Nephron (organoid): ENCODE results near the gene APBA1.

Experiments used
- H3K27ac Mint-ChIP-seq, 3 experiments: 2 replicates each; pipeline ENCODE4 v1.8.0; 2020; ENCODE audit warnings: mixed read lengths in 3 of 3, mild to moderate bottlenecking in 2 of 3, moderate library complexity in 1 of 3
- H3K27me3 Mint-ChIP-seq: 2 replicates; pipeline ENCODE4 v1.8.0; 2021; ENCODE audit warnings: low read depth, mild to moderate bottlenecking, moderate library complexity, mixed read lengths
- H3K36me3 Mint-ChIP-seq: 2 replicates; pipeline ENCODE4 v1.8.0; 2020; ENCODE audit warnings: low read depth, mixed read lengths
- H3K4me1 Mint-ChIP-seq: 2 replicates; pipeline ENCODE4 v1.8.0; 2020; ENCODE audit warnings: mixed read lengths
- H3K4me3 Mint-ChIP-seq, 3 experiments: 2 replicates each; pipeline ENCODE4 v1.8.0; 2020; ENCODE audit warnings: mild to moderate bottlenecking in 3 of 3, mixed read lengths in 3 of 3, moderate library complexity in 2 of 3
- H3K9me3 Mint-ChIP-seq: 2 replicates; pipeline ENCODE4 v1.8.0; 2020; ENCODE audit warnings: mixed read lengths
- CTCF ChIP-seq, 3 experiments: fragments of 200-600 bp; sonication (generic); IDR thresholded peaks; one replicate each; pipeline ENCODE4 v1.5.0; 2021; ENCODE audit warnings: antibody characterized with exemption in 3 of 3; ENCODE audit not compliant: unreplicated experiment in 3 of 3

The APBA1 gene

GRCh38 chr9:69500896-69501295 lies 171.3 kb downstream of the APBA1 start:
- H3K36me3 Mint-ChIP-seq = no peaks in the 10 kb centered on the region
- H3K4me1 Mint-ChIP-seq = peaks cover 10% of the 10 kb centered on the region
- H3K27me3 Mint-ChIP-seq = no peaks in the 10 kb centered on the region
- no peaks in the 10 kb centered on the region for H3K9me3 Mint-ChIP-seq
- no peak for TF ChIP-seq CTCF (IDR thresholded peaks at IDR 0.05; ENCODE audit: unreplicated experiment in 3 of 3)
- H3K4me3 Mint-ChIP-seq = no peak overlapping the region
- H3K27ac Mint-ChIP-seq = peak overlapping the region in 1 of 3 experiments; percentile 33

DNA sequence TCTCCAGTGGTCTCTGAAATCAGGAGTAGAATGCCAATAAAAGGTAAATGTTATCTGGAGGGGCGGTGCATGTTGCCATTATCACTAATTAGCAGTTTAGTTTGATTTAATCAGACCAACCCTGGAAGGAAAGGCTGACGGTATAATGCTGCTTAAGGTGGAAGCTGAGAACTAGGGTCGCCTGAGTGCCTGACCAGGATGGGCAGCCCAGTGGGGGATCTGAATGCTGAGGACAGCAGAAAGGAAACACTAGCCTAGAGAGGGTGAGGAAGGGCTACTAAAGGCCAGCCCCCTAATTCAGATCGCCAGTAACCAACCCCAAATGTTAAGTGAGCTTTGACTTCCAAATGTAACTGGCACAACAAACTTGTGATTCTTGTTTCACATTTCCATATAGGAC lies 172.2 kb downstream of the APBA1 start:
- Mint-ChIP-seq H3K27ac (no peak overlapping the region), H3K4me3 (no peak overlapping the region), H3K4me1 (peaks cover 10% of the 10 kb centered on the region), H3K27me3 (no peaks in the 10 kb centered on the region), H3K36me3 (no peaks in the 10 kb centered on the region), H3K9me3 (no peaks in the 10 kb centered on the region)
- no peak for TF ChIP-seq CTCF (IDR thresholded peaks at IDR 0.05; ENCODE audit: unreplicated experiment in 3 of 3)

GRCh38 chr9:69499407-69499806 lies 172.8 kb downstream of the APBA1 start:
- Mint-ChIP-seq H3K27me3 (no peaks in the 10 kb centered on the region), H3K27ac (no peak overlapping the region), H3K36me3 (no peaks in the 10 kb centered on the region), H3K9me3 (no peaks in the 10 kb centered on the region), H3K4me1 (peaks cover 10% of the 10 kb centered on the region), H3K4me3 (no peak overlapping the region)
- TF ChIP-seq CTCF (IDR thresholded peaks at IDR 0.05; ENCODE audit: unreplicated experiment in 3 of 3) = no peak

DNA sequence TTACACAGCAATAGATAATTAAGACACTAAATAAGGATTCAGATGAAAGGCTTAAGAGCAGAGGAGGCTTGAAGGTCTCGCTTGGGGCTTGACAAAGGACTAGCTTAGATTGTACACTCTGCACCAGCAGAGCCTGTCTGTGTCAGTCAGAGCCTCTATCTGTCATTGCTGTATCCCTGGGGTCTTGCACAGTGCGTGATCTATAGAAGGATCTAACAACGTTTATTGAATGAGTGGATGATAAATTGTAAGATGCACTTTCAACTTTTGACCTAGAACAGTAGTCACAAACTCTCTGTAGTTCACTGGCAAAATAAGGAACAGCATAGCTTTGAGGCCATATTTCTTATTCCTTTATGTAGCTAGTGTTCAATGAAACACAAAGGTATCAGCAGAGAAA lies 173.7 kb downstream of the APBA1 start:
- H3K27me3 Mint-ChIP-seq = no peaks in the 10 kb centered on the region
- peaks cover 10% of the 10 kb centered on the region for H3K4me1 Mint-ChIP-seq
- no peak overlapping the region for H3K4me3 Mint-ChIP-seq
- H3K9me3 Mint-ChIP-seq = no peaks in the 10 kb centered on the region
- TF ChIP-seq CTCF (IDR thresholded peaks at IDR 0.05; ENCODE audit: unreplicated experiment in 3 of 3) = no peak
- H3K36me3 Mint-ChIP-seq = no peaks in the 10 kb centered on the region
- H3K27ac Mint-ChIP-seq = no peak overlapping the region

DNA sequence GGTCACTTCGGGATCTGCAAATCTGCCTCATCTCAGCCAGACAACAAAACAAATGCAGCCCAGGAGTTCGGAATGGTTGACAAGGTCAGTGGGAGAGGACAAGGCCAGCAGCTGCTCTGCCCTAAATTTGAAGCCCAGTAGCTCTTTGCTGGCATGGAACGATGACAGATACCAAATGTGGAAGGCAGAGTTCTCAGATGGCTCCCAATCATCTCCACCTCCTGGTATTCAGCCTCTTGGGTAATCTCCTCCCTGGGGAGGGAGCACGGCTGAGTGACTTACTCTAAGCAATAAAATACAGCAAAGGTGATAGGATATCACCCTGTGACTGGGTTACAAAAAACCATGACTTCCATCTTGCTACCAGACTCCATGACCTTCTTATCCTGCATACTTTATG lies 174.4 kb downstream of the APBA1 start:
- no peaks in the 10 kb centered on the region for H3K36me3 Mint-ChIP-seq
- H3K4me3 Mint-ChIP-seq = no peak overlapping the region
- no peaks in the 10 kb centered on the region for H3K27me3 Mint-ChIP-seq
- peaks cover 10% of the 10 kb centered on the region for H3K4me1 Mint-ChIP-seq
- H3K27ac Mint-ChIP-seq = no peak overlapping the region
- no peaks in the 10 kb centered on the region for H3K9me3 Mint-ChIP-seq
- no peak for TF ChIP-seq CTCF (IDR thresholded peaks at IDR 0.05; ENCODE audit: unreplicated experiment in 3 of 3)

DNA sequence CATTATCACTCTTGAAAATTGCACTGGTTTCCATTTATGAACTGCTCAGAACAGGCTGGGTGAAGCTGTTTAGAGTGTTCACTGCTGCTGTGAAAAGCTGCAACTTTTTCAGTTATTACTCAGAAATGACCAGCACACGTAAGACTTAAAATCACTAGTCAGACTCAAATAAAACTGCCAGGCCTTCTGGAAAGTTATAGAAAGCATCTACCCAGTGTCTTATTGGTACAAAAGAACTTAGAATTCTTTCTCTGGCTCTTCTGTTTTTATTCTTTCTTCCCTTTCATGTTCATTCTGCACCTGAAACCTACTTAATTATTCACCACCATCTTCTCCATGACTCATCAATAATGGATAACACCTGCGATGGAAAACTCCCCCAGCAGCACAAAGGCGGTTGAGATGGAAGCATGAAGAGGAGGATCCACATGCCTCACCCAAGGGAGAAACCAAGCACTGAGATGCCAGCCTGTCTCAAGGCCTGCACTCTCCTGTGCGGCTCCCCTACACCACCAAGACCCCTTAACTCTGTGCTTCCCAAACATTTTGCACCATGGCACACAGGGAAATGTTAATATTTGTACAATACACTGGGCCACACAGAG lies 175.2 kb downstream of the APBA1 start:
- Mint-ChIP-seq H3K9me3 (no peaks in the 10 kb centered on the region), H3K27ac (no peak overlapping the region), H3K4me3 (no peak overlapping the region), H3K4me1 (peaks cover 10% of the 10 kb centered on the region), H3K36me3 (no peaks in the 10 kb centered on the region), H3K27me3 (no peaks in the 10 kb centered on the region)
- no peak for TF ChIP-seq CTCF (IDR thresholded peaks at IDR 0.05; ENCODE audit: unreplicated experiment in 3 of 3)
